NCI-H82 (cell line): Measurements from ENCODE around the gene FAF1.
"Not testable (repeated sequence)": the region's sequence is repeated elsewhere in the genome, so short reads cannot be mapped to it uniquely, and the experiment has no call there.

Source experiments
- DNase-seq: peaks from one replicate; lab custom pipeline; 2025; lab: John Stamatoyannopoulos, UW

Gene FAF1

GRCh38 chr1:50847303-50847702 is 112.8 kb downstream of the FAF1 start:
- no peak for DNase-seq

GRCh38 chr1:50846224-50846839 is 113.7 kb downstream of the FAF1 start:
- DNase-seq: no peak

- DNase-seq: no peak
These were observed 118.2 kb downstream of the FAF1 start for GRCh38 chr1:50841791-50842387.

- DNase-seq: no peak
These were observed 124.0 kb downstream of the FAF1 start for GRCh38 chr1:50836117-50836516.

GRCh38 chr1:50833216-50833615 is 126.9 kb downstream of the FAF1 start:
- no peak for DNase-seq

- DNase-seq: no peak
These were observed 127.9 kb downstream of the FAF1 start for GRCh38 chr1:50832167-50832566.

- DNase-seq: peak; percentile 4
These were observed 128.6 kb downstream of the FAF1 start for GRCh38 chr1:50831300-50832061.

GRCh38 chr1:50830621-50831020 is 129.4 kb downstream of the FAF1 start:
- no peak for DNase-seq

- peak; percentile 61 for DNase-seq
These were observed 130.8 kb downstream of the FAF1 start for GRCh38 chr1:50829014-50829958.

- no peak for DNase-seq
These were observed 132.5 kb downstream of the FAF1 start for GRCh38 chr1:50827546-50827945.

- not testable (repeated sequence) for DNase-seq
These were observed 133.3 kb downstream of the FAF1 start for GRCh38 chr1:50826792-50827191.

GRCh38 chr1:50822035-50822776 is 137.9 kb downstream of the FAF1 start:
- no peak for DNase-seq

GRCh38 chr1:50820545-50820944 is 139.5 kb downstream of the FAF1 start:
- no peak for DNase-seq

- DNase-seq: no peak
These were observed 147.7 kb downstream of the FAF1 start for GRCh38 chr1:50812346-50812745.

GRCh38 chr1:50808296-50808695 is 151.8 kb downstream of the FAF1 start:
- no peak for DNase-seq

GRCh38 chr1:50796272-50796671 is 163.8 kb downstream of the FAF1 start:
- no peak for DNase-seq

GRCh38 chr1:50793521-50793920 is 166.5 kb downstream of the FAF1 start:
- no peak for DNase-seq

GRCh38 chr1:50787266-50787665 is 172.8 kb downstream of the FAF1 start:
- peak; percentile 91 for DNase-seq

- DNase-seq: peak; percentile 89
These were observed 176.8 kb downstream of the FAF1 start for GRCh38 chr1:50783286-50783685.

GRCh38 chr1:50780797-50781196 is 179.3 kb downstream of the FAF1 start:
- no peak for DNase-seq

- DNase-seq: no peak
These were observed 180.3 kb downstream of the FAF1 start for GRCh38 chr1:50779801-50780200.
